Measurements from ENCODE around the gene ADORA1. TPM values are rescaled to one million over a fixed set of nuclear protein-coding genes. Genes with fewer than 3 reads are reported as not detected.

The ADORA1 gene
- total and polyA plus RNA-seq, 2 of the 13 experiments (the other 11 are each of a cell fraction or from before 2014, with no cell fraction given) = 0.11 TPM; not detected in 1

DNA sequence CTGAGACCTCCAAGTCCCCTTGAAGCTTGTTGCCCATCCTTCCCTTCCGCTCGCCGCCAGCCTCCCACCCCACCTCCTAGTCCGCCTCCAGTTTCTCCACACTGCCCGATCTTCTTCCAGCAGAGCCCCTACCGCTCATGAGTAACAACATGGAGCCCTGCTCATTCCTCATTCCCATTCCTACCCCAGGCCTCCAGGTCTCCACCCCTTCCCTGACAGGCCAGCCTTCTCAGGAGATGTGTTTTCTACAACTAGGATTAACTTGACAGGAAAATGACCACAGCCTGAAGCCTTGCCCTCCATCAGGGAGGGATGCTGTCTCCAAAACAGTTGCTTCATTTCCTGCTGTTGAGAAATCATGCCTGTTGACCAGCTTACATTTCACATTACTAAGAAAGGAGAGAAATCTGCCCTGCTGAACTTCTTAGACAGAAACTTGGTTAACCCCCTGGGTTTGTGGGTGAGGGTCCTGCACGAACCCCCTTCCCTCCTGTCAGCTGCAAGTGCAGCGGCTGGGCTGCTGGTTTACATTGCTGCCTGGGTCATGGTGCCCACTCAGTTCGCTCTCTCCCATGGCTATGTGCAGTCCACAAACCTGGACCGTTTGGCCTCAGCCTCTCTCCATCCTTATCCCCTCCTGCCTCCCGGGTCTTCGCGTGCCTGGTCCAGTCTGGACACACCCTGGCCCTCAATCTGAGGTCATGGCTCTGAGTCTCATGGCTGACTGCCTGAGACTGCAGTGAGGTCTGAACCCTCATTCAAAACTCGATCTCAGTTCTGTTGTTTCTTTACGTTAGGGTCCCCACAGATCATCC is 75.1 kb downstream of the ADORA1 start (continued):
- TF ChIP-seq ZNF629 (CRISPR knock-in tag; conservative IDR thresholded peaks at IDR 0.05) = no peak
- TF ChIP-seq, protein P1, sequence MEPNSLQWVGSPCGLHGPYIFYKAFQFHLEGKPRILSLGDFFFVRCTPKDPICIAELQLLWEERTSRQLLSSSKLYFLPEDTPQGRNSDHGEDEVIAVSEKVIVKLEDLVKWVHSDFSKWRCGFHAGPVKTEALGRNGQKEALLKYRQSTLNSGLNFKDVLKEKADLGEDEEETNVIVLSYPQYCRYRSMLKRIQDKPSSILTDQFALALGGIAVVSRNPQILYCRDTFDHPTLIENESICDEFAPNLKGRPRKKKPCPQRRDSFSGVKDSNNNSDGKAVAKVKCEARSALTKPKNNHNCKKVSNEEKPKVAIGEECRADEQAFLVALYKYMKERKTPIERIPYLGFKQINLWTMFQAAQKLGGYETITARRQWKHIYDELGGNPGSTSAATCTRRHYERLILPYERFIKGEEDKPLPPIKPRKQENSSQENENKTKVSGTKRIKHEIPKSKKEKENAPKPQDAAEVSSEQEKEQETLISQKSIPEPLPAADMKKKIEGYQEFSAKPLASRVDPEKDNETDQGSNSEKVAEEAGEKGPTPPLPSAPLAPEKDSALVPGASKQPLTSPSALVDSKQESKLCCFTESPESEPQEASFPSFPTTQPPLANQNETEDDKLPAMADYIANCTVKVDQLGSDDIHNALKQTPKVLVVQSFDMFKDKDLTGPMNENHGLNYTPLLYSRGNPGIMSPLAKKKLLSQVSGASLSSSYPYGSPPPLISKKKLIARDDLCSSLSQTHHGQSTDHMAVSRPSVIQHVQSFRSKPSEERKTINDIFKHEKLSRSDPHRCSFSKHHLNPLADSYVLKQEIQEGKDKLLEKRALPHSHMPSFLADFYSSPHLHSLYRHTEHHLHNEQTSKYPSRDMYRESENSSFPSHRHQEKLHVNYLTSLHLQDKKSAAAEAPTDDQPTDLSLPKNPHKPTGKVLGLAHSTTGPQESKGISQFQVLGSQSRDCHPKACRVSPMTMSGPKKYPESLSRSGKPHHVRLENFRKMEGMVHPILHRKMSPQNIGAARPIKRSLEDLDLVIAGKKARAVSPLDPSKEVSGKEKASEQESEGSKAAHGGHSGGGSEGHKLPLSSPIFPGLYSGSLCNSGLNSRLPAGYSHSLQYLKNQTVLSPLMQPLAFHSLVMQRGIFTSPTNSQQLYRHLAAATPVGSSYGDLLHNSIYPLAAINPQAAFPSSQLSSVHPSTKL (CRISPR knock-in tag; IDR thresholded peaks at IDR 0.05) = no peak
- TF ChIP-seq, protein P2, sequence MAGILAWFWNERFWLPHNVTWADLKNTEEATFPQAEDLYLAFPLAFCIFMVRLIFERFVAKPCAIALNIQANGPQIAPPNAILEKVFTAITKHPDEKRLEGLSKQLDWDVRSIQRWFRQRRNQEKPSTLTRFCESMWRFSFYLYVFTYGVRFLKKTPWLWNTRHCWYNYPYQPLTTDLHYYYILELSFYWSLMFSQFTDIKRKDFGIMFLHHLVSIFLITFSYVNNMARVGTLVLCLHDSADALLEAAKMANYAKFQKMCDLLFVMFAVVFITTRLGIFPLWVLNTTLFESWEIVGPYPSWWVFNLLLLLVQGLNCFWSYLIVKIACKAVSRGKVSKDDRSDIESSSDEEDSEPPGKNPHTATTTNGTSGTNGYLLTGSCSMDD (CRISPR knock-in tag; IDR thresholded peaks at IDR 0.05) = no peak
- TF ChIP-seq, protein P3, sequence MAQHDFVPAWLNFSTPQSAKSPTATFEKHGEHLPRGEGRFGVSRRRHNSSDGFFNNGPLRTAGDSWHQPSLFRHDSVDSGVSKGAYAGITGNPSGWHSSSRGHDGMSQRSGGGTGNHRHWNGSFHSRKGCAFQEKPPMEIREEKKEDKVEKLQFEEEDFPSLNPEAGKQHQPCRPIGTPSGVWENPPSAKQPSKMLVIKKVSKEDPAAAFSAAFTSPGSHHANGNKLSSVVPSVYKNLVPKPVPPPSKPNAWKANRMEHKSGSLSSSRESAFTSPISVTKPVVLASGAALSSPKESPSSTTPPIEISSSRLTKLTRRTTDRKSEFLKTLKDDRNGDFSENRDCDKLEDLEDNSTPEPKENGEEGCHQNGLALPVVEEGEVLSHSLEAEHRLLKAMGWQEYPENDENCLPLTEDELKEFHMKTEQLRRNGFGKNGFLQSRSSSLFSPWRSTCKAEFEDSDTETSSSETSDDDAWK (CRISPR knock-in tag; IDR thresholded peaks at IDR 0.05) = no peak

DNA sequence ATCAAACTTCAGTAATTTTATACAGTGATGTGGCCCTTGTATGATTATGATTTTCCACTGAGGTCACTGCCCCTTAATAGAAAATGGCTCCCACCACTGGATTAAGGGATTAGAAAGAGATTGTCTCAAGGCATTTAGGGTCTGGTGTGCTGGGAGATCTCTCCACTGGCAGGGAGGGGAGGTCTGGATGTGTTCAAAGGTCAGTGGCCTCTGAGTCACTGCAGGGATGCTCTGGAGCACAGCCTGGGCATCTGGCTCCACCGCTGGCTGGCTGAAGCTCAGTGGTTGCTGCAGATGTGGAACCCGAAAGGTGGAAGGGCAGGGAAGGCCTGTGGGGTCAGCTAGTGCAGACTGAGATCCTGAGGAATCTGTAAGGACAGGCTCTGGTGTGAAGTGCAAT is 77.2 kb downstream of the ADORA1 start:
- no peaks in the 10 kb centered on the region for H3K79me2 ChIP-seq (ENCODE audit: insufficient read depth, low read length)
- H3K4me1 ChIP-seq (ENCODE audit: insufficient read depth, low read length) = peaks cover 10% of the 10 kb centered on the region
- H3K36me3 ChIP-seq (replicated peaks in 1 of 2; ENCODE audit: control insufficient read depth in 1 of 2, insufficient read depth in 2 of 2, low read length in 2 of 2) = no peaks in the 10 kb centered on the region
- H3K9me3 ChIP-seq (ENCODE audit: low read length) = no peaks in the 10 kb centered on the region
- FAIRE-seq (no peak), ATAC-seq (peak; percentile 38; the same call in 1 of the 3 replicates), DNase-seq (ENCODE audit: low spot score) (no peak)
- WGBS (ENCODE audit: low lambda C conversion rate) = 13% methylated on average over 2 of the region's 2 CpGs
- no peak overlapping the region for H3K27ac ChIP-seq (ENCODE audit: extremely low read length, insufficient read depth, low read length)
- ChIA-PET CTCF (ENCODE audit: low intra/inter-chr PET ratio, low total read pairs) (no interaction called here), POLR2A (no interaction called here)
- no peak overlapping the region for H3K4me3 ChIP-seq (replicated peaks in 1 of 3; ENCODE audit: insufficient read depth in 1 of 3, low read depth in 2 of 3, low read length in 3 of 3)
- H4K20me1 ChIP-seq (ENCODE audit: insufficient read depth, low read length) = no peaks in the 10 kb centered on the region
- BruUV-seq (replicated peaks) = no TSS peak
- H3K27me3 ChIP-seq (ENCODE audit: control insufficient read depth in 1 of 2, insufficient read depth in 2 of 2, low read length in 2 of 2) = no peaks in the 10 kb centered on the region
- H2AFZ ChIP-seq (ENCODE audit: low read length) = no peak overlapping the region
- H3K9ac ChIP-seq (ENCODE audit: insufficient read depth, low read depth, low read length) = no peak overlapping the region
- in situ Hi-C loops (cut with HindIII; ENCODE audit: extremely low pct_ligation_motif_present, low pct_unique_long_range_greater_than_20kb) (no loop called here), intact Hi-C loops (cut with micrococcal nuclease; ENCODE audit: unreplicated experiment) (no loop called here)
- no peak overlapping the region for H3K4me2 ChIP-seq (ENCODE audit: low read depth, low read length)
- TF ChIP-seq, protein P4, sequence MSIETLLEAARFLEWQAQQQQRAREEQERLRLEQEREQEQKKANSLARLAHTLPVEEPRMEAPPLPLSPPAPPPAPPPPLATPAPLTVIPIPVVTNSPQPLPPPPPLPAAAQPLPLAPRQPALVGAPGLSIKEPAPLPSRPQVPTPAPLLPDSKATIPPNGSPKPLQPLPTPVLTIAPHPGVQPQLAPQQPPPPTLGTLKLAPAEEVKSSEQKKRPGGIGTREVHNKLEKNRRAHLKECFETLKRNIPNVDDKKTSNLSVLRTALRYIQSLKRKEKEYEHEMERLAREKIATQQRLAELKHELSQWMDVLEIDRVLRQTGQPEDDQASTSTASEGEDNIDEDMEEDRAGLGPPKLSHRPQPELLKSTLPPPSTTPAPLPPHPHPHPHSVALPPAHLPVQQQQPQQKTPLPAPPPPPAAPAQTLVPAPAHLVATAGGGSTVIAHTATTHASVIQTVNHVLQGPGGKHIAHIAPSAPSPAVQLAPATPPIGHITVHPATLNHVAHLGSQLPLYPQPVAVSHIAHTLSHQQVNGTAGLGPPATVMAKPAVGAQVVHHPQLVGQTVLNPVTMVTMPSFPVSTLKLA (IDR thresholded peaks at IDR 0.05) = no peak
- TF ChIP-seq HDAC2 (CRISPR knock-in tag; IDR thresholded peaks at IDR 0.05) (no peak), SALL2 (CRISPR knock-in tag; IDR thresholded peaks at IDR 0.05) (no peak), ZNF547 (CRISPR knock-in tag; IDR thresholded peaks at IDR 0.05) (no peak), FOSL2 (CRISPR knock-in tag; IDR thresholded peaks at IDR 0.05) (peak; percentile 53)
- TF ChIP-seq, protein P5, sequence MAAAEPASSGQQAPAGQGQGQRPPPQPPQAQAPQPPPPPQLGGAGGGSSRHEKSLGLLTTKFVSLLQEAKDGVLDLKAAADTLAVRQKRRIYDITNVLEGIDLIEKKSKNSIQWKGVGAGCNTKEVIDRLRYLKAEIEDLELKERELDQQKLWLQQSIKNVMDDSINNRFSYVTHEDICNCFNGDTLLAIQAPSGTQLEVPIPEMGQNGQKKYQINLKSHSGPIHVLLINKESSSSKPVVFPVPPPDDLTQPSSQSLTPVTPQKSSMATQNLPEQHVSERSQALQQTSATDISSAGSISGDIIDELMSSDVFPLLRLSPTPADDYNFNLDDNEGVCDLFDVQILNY (CRISPR knock-in tag; conservative IDR thresholded peaks at IDR 0.05) = no peak
- TF ChIP-seq, protein P6, sequence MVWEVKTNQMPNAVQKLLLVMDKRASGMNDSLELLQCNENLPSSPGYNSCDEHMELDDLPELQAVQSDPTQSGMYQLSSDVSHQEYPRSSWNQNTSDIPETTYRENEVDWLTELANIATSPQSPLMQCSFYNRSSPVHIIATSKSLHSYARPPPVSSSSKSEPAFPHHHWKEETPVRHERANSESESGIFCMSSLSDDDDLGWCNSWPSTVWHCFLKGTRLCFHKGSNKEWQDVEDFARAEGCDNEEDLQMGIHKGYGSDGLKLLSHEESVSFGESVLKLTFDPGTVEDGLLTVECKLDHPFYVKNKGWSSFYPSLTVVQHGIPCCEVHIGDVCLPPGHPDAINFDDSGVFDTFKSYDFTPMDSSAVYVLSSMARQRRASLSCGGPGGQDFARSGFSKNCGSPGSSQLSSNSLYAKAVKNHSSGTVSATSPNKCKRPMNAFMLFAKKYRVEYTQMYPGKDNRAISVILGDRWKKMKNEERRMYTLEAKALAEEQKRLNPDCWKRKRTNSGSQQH (CRISPR knock-in tag; IDR thresholded peaks at IDR 0.05; ENCODE audit: low read depth) = no peak

All from HepG2 (cell line).